Activated naive CD4-positive, alpha-beta T cell treated with anti-CD3 and anti-CD28 coated beads, Interleukin-2, amount 50 U/mL, for 24 hours (primary cell): ENCODE data around the gene TRAF2.
A peak's percentile ranks its signal among the peaks of the same experiment; 100 is the strongest.
"Not testable (repeated sequence)": the region's sequence is repeated elsewhere in the genome, so short reads cannot be mapped to it uniquely, and the experiment has no call there.

Source experiments
- H3K27ac Mint-ChIP-seq: one replicate; pipeline ENCODE4 v1.8.0; 2021; ENCODE audit warnings: mild to moderate bottlenecking, mixed read lengths
- H3K27me3 Mint-ChIP-seq: one replicate; pipeline ENCODE4 v1.8.0; 2021; ENCODE audit warnings: mixed read lengths
- H3K36me3 Mint-ChIP-seq: one replicate; pipeline ENCODE4 v1.8.0; 2021; ENCODE audit warnings: mixed read lengths
- H3K4me1 Mint-ChIP-seq: one replicate; pipeline ENCODE4 v1.8.0; 2021; ENCODE audit warnings: mixed read lengths
- H3K4me3 Mint-ChIP-seq: one replicate; pipeline ENCODE4 v1.8.0; 2021; ENCODE audit warnings: mild to moderate bottlenecking, mixed read lengths
- H3K9me3 Mint-ChIP-seq: one replicate; pipeline ENCODE4 v1.8.0; 2021; ENCODE audit warnings: mixed read lengths

The TRAF2 gene

DNA sequence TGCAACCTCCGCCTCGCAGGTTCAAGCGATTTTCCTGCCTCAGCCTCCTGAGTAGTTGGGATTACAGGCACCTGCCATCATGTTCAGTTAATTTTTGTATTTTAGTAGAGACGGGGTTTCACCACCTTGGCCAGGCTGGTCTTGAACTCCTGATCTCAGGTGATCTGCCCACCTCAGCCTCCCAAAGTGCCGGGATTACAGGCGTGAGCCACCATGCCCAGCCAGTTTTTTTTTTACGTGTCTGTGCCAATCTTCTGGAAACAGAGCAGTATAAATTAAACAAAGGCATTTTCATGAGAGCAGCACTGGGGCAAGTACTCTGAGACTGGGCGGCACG is 3.4 kb upstream of the TRAF2 start:
- Mint-ChIP-seq H3K4me1 (peaks cover 33% of the 10 kb centered on the region), H3K4me3 (peak overlapping the region; percentile 83), H3K27ac (peak overlapping the region; percentile 96)
- not testable (repeated sequence) for H3K9me3 Mint-ChIP-seq, H3K36me3 Mint-ChIP-seq, H3K27me3 Mint-ChIP-seq

- Mint-ChIP-seq H3K4me3 (peak overlapping the region; percentile 83), H3K4me1 (peaks cover 39% of the 10 kb centered on the region), H3K27ac (peak overlapping the region; percentile 41)
- not testable (repeated sequence) for H3K36me3 Mint-ChIP-seq, H3K27me3 Mint-ChIP-seq, H3K9me3 Mint-ChIP-seq
Measured at GRCh38 chr9:136883670-136884069, 2.6 kb upstream of the TRAF2 start.

DNA sequence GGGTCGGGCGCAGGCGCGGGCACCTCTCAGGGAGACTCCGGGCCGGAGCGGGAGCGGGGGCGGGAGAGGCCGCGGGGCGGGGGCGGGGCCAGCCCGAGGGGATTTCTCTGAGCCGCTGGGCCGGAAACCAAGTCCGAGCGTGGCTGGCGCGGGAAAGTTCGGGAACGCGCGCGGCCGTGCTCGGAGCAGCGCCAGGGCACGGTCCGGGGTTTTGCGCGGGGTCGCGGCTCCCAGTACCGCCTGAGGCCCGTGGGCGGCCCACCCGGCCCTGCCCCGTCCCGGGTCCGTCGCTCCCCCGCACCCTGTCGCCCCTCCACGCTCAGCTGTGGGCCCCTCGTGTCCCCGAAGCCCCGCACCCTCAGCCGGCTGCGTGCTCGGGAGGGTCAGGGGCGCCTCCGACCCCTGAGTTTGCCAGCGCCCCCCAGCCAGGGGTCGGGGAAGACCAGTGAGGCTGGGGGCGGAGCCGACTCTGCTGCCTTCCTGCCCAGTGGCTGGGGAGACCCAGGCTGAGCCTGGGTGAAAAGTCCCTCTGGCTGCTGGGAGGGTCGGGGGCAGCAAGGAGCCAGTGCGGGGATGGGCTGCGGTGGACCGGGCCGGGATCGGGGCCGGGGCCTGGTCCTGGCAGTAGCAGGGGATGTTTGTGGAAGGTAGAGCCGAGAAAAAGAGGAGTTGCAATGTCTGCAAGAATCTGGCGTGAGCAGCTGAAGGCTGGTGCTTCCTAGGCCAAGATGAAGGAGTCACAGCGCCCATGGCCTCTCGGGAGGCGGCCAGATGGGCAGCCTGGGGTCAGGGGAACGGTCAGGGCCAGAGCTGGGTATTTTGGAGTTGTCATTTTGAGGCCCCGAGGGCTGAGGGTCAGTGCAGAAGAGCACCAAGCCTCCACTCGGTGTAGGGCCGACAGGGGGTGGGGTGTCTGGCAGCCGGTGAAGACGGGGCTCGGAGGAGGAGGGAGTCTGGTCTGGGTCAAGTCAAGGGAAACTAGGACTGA is 588 bp downstream of the TRAF2 start:
- peak overlapping the region; percentile 95 for H3K4me3 Mint-ChIP-seq
- H3K9me3 Mint-ChIP-seq: no peaks in the 10 kb centered on the region
- peaks cover 27% of the 10 kb centered on the region for H3K4me1 Mint-ChIP-seq
- H3K36me3 Mint-ChIP-seq: no peaks in the 10 kb centered on the region
- no peaks in the 10 kb centered on the region for H3K27me3 Mint-ChIP-seq
- peak overlapping the region; percentile 84 for H3K27ac Mint-ChIP-seq

DNA sequence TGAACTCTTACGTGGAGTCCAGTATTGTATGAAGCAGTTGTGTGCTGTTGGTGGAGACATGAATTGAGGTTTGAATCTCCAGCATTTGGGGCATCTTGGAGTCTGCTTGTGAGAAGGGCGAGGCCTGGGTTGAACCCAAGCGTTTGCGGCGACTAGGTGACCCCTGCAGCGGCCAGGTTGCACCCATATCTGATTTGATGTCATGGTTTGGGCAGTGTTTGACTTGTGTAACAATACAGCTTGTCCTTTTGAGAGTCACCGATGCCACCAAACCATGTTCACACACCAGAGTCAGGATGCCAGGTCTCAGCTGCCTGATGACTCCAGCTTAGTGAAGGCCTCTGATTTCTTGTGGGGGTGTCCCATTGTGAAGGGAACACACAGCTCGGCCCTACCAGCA is 2.1 kb downstream of the TRAF2 start:
- no peaks in the 10 kb centered on the region for H3K36me3 Mint-ChIP-seq
- no peaks in the 10 kb centered on the region for H3K27me3 Mint-ChIP-seq
- H3K4me1 Mint-ChIP-seq: peaks cover 23% of the 10 kb centered on the region
- H3K9me3 Mint-ChIP-seq: no peaks in the 10 kb centered on the region
- no peak overlapping the region for H3K27ac Mint-ChIP-seq
- peak overlapping the region; percentile 95 for H3K4me3 Mint-ChIP-seq

DNA sequence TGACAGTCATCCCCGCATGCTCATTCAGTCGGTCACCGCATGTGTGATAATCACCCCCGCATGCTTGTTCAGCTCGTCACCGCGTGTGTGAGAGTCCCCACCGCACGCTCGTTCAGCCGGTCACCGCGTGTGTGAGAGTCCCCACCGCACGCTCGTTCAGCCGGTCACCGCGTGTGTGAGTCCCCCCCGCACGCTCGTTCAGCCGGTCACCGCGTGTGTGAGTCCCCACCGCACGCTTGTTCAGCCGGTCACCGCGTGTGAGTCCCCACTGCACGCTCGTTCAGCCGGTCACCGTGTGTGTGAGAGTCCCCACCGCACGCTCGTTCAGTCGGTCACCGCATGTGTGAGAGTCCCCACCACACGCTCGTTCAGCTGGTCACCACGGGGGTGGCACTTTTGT is 3.5 kb downstream of the TRAF2 start:
- Mint-ChIP-seq H3K27me3 (no peaks in the 10 kb centered on the region), H3K36me3 (no peaks in the 10 kb centered on the region), H3K9me3 (no peaks in the 10 kb centered on the region), H3K27ac (no peak overlapping the region), H3K4me3 (no peak overlapping the region), H3K4me1 (peaks cover 31% of the 10 kb centered on the region)

GRCh38 chr9:136890661-136891060 is 4.3 kb downstream of the TRAF2 start:
- Mint-ChIP-seq H3K4me1 (peaks cover 32% of the 10 kb centered on the region), H3K27me3 (no peaks in the 10 kb centered on the region), H3K27ac (no peak overlapping the region), H3K36me3 (no peaks in the 10 kb centered on the region), H3K4me3 (no peak overlapping the region), H3K9me3 (no peaks in the 10 kb centered on the region)

- Mint-ChIP-seq H3K27me3 (no peaks in the 10 kb centered on the region), H3K4me1 (peaks cover 33% of the 10 kb centered on the region), H3K36me3 (peaks cover 4% of the 10 kb centered on the region), H3K4me3 (no peak overlapping the region), H3K27ac (no peak overlapping the region), H3K9me3 (no peaks in the 10 kb centered on the region)
Measured at GRCh38 chr9:136896027-136896426, 9.7 kb downstream of the TRAF2 start.

GRCh38 chr9:136898483-136899100 is 12.3 kb downstream of the TRAF2 start:
- Mint-ChIP-seq H3K27ac (no peak overlapping the region), H3K4me3 (no peak overlapping the region), H3K4me1 (peaks cover 49% of the 10 kb centered on the region), H3K27me3 (no peaks in the 10 kb centered on the region), H3K36me3 (peaks cover 10% of the 10 kb centered on the region), H3K9me3 (no peaks in the 10 kb centered on the region)

- H3K36me3 Mint-ChIP-seq: peaks cover 10% of the 10 kb centered on the region
- H3K4me3 Mint-ChIP-seq: no peak overlapping the region
- no peaks in the 10 kb centered on the region for H3K9me3 Mint-ChIP-seq
- H3K4me1 Mint-ChIP-seq: peaks cover 47% of the 10 kb centered on the region
- no peak overlapping the region for H3K27ac Mint-ChIP-seq
- no peaks in the 10 kb centered on the region for H3K27me3 Mint-ChIP-seq
Measured at GRCh38 chr9:136899196-136899595, 12.9 kb downstream of the TRAF2 start.

DNA sequence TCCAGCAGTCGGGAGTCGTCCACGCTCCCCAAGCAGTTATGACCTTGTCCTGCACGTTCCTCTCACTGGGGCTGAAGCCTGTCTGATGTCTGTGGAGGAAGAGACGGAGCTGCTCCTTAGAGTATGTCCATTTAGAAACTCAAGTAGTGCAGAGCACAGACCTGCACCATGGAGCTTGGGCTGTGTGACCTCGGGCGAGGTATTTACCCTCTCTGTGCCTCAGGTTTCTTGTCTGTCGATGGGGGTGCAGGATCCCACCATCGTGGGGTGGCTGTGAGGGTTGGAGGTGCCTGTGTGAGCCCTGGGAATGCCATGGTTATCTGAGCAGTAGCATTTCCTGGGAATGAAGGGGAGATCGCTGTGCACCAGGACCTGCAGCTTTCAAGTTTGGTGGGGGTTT is 14.2 kb downstream of the TRAF2 start:
- peaks cover 46% of the 10 kb centered on the region for H3K4me1 Mint-ChIP-seq
- no peak overlapping the region for H3K27ac Mint-ChIP-seq
- no peaks in the 10 kb centered on the region for H3K9me3 Mint-ChIP-seq
- H3K36me3 Mint-ChIP-seq: peaks cover 12% of the 10 kb centered on the region
- no peaks in the 10 kb centered on the region for H3K27me3 Mint-ChIP-seq
- H3K4me3 Mint-ChIP-seq: no peak overlapping the region

GRCh38 chr9:136900988-136901515 is 14.7 kb downstream of the TRAF2 start:
- Mint-ChIP-seq H3K27ac (peak overlapping the region; percentile 89), H3K27me3 (no peaks in the 10 kb centered on the region), H3K4me3 (peak overlapping the region; percentile 75), H3K36me3 (peaks cover 12% of the 10 kb centered on the region), H3K4me1 (peaks cover 47% of the 10 kb centered on the region), H3K9me3 (no peaks in the 10 kb centered on the region)

DNA sequence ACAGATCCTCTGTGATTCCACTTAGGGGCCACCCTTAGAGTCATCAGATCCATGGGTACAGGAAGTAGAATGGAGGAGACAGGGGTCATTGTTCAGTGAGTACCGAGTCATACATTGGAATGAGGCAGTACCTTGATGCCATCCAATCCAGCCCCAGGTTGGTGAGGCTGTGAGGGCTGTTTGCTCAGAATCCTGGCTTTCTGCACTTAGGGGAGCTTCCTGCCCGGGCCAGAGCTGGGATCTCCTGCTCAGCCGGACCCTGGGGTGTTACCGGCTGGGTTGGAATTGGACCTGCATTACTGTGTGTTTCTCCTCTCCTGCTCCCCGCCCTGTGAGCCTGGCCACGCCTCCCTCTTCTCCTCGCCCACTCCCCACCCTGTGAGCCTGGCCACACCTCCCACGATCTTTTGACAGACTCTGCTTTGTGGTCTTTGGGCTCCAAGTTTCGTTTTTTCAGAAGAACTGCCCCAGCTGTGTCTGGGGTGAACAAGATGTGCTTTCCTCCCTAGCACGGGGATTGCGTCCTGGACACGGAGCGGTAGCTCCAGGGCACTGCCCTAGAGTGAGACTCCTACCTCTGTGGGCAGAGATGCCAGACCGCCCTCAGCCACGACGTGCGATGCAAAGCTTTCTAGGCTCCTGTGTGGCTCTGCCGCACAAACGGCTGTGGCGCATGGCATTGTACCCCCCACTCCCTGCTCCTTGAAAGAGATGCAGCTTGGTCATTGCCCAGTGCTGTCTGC is 15.4 kb downstream of the TRAF2 start:
- H3K36me3 Mint-ChIP-seq: peaks cover 12% of the 10 kb centered on the region
- H3K4me3 Mint-ChIP-seq: peak overlapping the region; percentile 75
- H3K4me1 Mint-ChIP-seq: peaks cover 51% of the 10 kb centered on the region
- no peaks in the 10 kb centered on the region for H3K27me3 Mint-ChIP-seq
- no peaks in the 10 kb centered on the region for H3K9me3 Mint-ChIP-seq
- H3K27ac Mint-ChIP-seq: peak overlapping the region; percentile 89

DNA sequence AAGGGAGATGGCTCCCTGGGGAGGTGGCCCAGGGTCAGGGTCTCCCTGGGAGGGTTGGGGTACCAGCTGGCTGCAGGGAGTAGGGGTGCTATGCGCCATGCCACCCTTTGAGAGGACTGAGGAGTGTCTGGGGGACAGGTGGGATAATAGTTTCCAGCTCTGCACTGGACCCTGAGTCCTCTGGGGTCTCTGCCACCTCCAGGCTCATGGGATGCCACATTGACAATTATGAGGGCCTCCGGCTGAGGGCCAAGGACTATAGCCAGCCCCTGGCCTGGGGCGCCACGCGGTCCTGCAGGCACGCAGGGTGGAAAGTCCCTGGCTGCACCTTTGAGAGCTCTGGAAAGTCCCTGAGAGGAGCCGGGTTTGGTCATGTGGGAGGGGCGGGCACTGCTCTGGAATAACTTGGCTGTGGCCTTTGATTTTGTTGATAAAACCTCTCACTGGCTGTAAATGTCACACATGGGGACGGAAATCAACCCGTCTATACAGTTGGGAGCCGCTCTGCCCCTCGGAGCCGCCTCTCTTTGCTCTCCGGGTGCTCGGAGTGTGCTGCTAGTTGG is 16.0 kb downstream of the TRAF2 start:
- Mint-ChIP-seq H3K4me1 (peaks cover 46% of the 10 kb centered on the region), H3K36me3 (peaks cover 12% of the 10 kb centered on the region), H3K4me3 (peak overlapping the region; percentile 75)

GRCh38 chr9:136903041-136903554 is 16.8 kb downstream of the TRAF2 start:
- Mint-ChIP-seq H3K27me3 (no peaks in the 10 kb centered on the region), H3K9me3 (no peaks in the 10 kb centered on the region), H3K4me1 (peaks cover 46% of the 10 kb centered on the region), H3K4me3 (peak overlapping the region; percentile 33), H3K36me3 (peaks cover 12% of the 10 kb centered on the region), H3K27ac (no peak overlapping the region)

More for the DNA sequence above, 16.0 kb downstream of the TRAF2 start:
- Mint-ChIP-seq H3K9me3 (no peaks in the 10 kb centered on the region), H3K27me3 (no peaks in the 10 kb centered on the region), H3K27ac (peak overlapping the region; percentile 89)

GRCh38 chr9:136906266-136906665 is 19.9 kb downstream of the TRAF2 start:
- Mint-ChIP-seq H3K9me3 (no peaks in the 10 kb centered on the region), H3K27ac (no peak overlapping the region), H3K4me3 (no peak overlapping the region), H3K27me3 (no peaks in the 10 kb centered on the region), H3K4me1 (peaks cover 32% of the 10 kb centered on the region), H3K36me3 (peaks cover 10% of the 10 kb centered on the region)
